ENCODE results near the gene L2HGDH.

Gene L2HGDH

GRCh38 chr14:50225974-50226297, 86.1 kb downstream of the L2HGDH start:
- peak; percentile 9 for DNase-seq

GRCh38 chr14:50225067-50225973, 86.7 kb downstream of the L2HGDH start:
- DNase-seq = peak; percentile 91

- no peak for DNase-seq
Measured at GRCh38 chr14:50222055-50222613, 89.9 kb downstream of the L2HGDH start.

GRCh38 chr14:50218501-50218900, 93.5 kb downstream of the L2HGDH start:
- no peak for DNase-seq

- no peak for DNase-seq
Measured at GRCh38 chr14:50215416-50215815, 96.6 kb downstream of the L2HGDH start.

- no peak for DNase-seq
Measured at GRCh38 chr14:50213795-50214194, 98.2 kb downstream of the L2HGDH start.

- no peak for DNase-seq
Measured at GRCh38 chr14:50212726-50213125, 99.3 kb downstream of the L2HGDH start.

- no peak for DNase-seq
Measured at GRCh38 chr14:50210074-50210473, 102.0 kb downstream of the L2HGDH start.

- no peak for DNase-seq
Measured at GRCh38 chr14:50198499-50198898, 113.5 kb downstream of the L2HGDH start.

- no peak for DNase-seq
Measured at GRCh38 chr14:50191499-50191898, 120.5 kb downstream of the L2HGDH start.

All from EL (cell line).